ENCODE results near the gene PRKCG. TPM values are rescaled to one million over a fixed set of nuclear protein-coding genes. Genes with fewer than 3 reads are reported as not detected.

Gene PRKCG
- total RNA-seq, 1 experiment from 2014 or later: 2.8 TPM

- Histone ChIP-seq H4K20me1 (ENCODE audit: insufficient read depth) (no peaks in the 10 kb centered on the region), H3K79me2 (ENCODE audit: insufficient read depth, low read length) (no peaks in the 10 kb centered on the region), H3K9ac (ENCODE audit: low read length) (no peak overlapping the region), H3K4me2 (ENCODE audit: low read length) (no peak overlapping the region), H3K9me3 (ENCODE audit: control insufficient read depth in 1 of 2, insufficient read depth in 1 of 2, low read depth in 1 of 2, low read length in 2 of 2) (no peaks in the 10 kb centered on the region), H3K4me3 (replicated peaks in 1 of 2; ENCODE audit: low read depth in 1 of 2, low read length in 2 of 2) (no peak overlapping the region), H3K4me1 (ENCODE audit: control insufficient read depth in 1 of 2, insufficient read depth in 2 of 2, low read length in 2 of 2) (peaks cover 9 to 24% of the 10 kb centered on the region in 2 experiments; a peak in 3 of 4 replicates), H3K36me3 (ENCODE audit: control insufficient read depth in 1 of 2, insufficient read depth in 2 of 2, low read length in 2 of 2) (no peaks in the 10 kb centered on the region), H2AFZ (ENCODE audit: low read depth, low read length, poor library complexity, severe bottlenecking) (no peak overlapping the region), H3K27me3 (ENCODE audit: insufficient read depth, low read length) (no peaks in the 10 kb centered on the region), H3K9me2 (ENCODE audit: insufficient read depth) (no peaks in the 10 kb centered on the region), H3K27ac (ENCODE audit: low read depth, low read length) (no peak overlapping the region)
- RAD21 ChIA-PET (ENCODE audit: low non-redundant PET in 1 of 2, low total read pairs in 2 of 2, uncharacterized antibody in 2 of 2, unreplicated experiment in 2 of 2): no interaction called here
- BruUV-seq (replicated peaks): no TSS peak
- DNase-seq (ENCODE audit: low read depth, low spot score) (no peak), ATAC-seq (no peak)
- intact Hi-C loops (cut with micrococcal nuclease): loop anchor here (5.0 kb wide), 1 partner anchor 85 kb away; no protein-coding TSS in a partner anchor
- TF ChIP-seq CBX3 (IDR thresholded peaks at IDR 0.05; ENCODE audit: low read depth): no peak
- no peak for TF ChIP-seq SRF (IDR thresholded peaks at IDR 0.05; ENCODE audit: low read depth)
- TF ChIP-seq POLR2A (IDR thresholded peaks at IDR 0.05; ENCODE audit: borderline replicate concordance, extremely low read depth, insufficient read depth, insufficient read length): no peak
- TF ChIP-seq, protein P1, sequence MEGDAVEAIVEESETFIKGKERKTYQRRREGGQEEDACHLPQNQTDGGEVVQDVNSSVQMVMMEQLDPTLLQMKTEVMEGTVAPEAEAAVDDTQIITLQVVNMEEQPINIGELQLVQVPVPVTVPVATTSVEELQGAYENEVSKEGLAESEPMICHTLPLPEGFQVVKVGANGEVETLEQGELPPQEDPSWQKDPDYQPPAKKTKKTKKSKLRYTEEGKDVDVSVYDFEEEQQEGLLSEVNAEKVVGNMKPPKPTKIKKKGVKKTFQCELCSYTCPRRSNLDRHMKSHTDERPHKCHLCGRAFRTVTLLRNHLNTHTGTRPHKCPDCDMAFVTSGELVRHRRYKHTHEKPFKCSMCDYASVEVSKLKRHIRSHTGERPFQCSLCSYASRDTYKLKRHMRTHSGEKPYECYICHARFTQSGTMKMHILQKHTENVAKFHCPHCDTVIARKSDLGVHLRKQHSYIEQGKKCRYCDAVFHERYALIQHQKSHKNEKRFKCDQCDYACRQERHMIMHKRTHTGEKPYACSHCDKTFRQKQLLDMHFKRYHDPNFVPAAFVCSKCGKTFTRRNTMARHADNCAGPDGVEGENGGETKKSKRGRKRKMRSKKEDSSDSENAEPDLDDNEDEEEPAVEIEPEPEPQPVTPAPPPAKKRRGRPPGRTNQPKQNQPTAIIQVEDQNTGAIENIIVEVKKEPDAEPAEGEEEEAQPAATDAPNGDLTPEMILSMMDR (IDR thresholded peaks at IDR 0.05 in 2 of 3, conservative IDR thresholded peaks at IDR 0.05 in 1 of 3; ENCODE audit: borderline replicate concordance in 1 of 3, insufficient read depth in 1 of 3, low read depth in 2 of 3, low read length in 2 of 3): no peak
- TF ChIP-seq ELF1 (IDR thresholded peaks at IDR 0.05; ENCODE audit: borderline replicate concordance, low read depth): no peak
- TF ChIP-seq SIN3A (IDR thresholded peaks at IDR 0.05; ENCODE audit: low read depth): no peak
- TF ChIP-seq, protein P2, sequence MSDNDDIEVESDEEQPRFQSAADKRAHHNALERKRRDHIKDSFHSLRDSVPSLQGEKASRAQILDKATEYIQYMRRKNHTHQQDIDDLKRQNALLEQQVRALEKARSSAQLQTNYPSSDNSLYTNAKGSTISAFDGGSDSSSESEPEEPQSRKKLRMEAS (IDR thresholded peaks at IDR 0.05): no peak
- no peak for TF ChIP-seq EZH2 (IDR thresholded peaks at IDR 0.05)
- TF ChIP-seq TCF7L2 (IDR thresholded peaks at IDR 0.05; ENCODE audit: borderline replicate concordance, extremely low read depth, insufficient read depth, insufficient read length): no peak
- no peak for TF ChIP-seq RAD21 (IDR thresholded peaks at IDR 0.05; ENCODE audit: low read depth)
- POLR2A ChIA-PET: no interaction called here
- CTCF ChIA-PET: no interaction called here
Measured at GRCh38 chr19:53897459-53897858, 15.5 kb downstream of the PRKCG start.
